Measurements from ENCODE around the gene ADORA2A.
A peak's percentile ranks its signal among the peaks of the same experiment; 100 is the strongest.

The ADORA2A gene

GRCh38 chr22:24427500-24428164 is at the start of gene ADORA2A:
ADORA2A (plus strand) TSS chr22:24427599; CDS start chr22:24433405, 5,806 bp downstream.
- DNase-seq = no peak

GRCh38 chr22:24379536-24379935 is 47.9 kb upstream of the ADORA2A start:
- DNase-seq = no peak

DNA sequence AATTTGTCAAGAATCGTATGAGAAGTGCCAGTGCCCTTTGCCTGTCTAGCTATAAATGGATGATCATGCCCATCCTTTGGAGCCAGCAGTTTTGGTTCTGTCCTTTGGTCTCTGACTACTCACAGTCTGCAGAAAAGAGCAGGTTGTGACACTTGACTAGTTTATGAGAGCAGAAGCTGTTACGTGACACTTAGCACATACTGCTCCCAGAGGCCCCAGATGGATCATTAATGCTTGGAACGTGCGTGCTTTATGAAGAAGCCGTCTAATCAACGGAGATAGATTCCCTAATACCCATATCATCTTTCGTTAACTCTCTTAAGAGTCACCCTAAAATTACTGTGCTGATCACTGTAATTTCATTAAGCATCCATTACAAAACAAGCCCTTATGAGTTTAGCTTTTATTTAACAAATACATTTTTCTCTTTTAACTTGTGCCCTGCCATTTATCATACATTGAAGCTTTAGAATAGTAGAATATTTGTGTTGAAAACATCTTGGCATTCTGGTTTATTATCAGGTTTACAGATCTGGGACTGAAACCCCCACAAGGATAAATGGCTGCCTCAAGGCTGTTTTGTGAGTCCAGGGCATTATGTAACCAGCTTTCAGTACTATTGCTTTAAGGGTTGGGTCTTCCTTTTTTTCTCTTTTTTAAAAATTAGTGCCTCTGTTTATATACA is 47.0 kb upstream of the ADORA2A start:
- no peak for DNase-seq

DNA sequence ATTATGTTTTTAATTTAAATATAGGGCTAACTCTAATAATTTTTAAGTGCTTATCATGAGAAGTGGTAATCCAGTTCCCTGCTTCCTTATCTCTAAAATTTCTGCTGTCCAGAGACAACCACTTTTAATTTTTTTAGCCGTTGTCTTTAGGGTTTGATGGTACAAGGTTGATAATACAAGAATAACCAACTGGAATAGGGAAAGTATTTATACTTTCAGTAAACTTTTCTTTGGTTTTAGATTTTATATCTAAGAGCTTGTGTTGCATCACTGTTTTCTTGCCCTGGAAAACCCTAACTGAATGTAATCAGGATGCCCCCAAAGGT is 46.5 kb upstream of the ADORA2A start:
- DNase-seq = no peak

GRCh38 chr22:24383061-24383460 is 44.3 kb upstream of the ADORA2A start:
- DNase-seq = no peak

- DNase-seq = no peak
Observed at GRCh38 chr22:24384131-24384530, 43.3 kb upstream of the ADORA2A start.

- DNase-seq = no peak
Observed at GRCh38 chr22:24386937-24387471, 40.4 kb upstream of the ADORA2A start.

GRCh38 chr22:24389680-24390079 is 37.7 kb upstream of the ADORA2A start:
- no peak for DNase-seq

DNA sequence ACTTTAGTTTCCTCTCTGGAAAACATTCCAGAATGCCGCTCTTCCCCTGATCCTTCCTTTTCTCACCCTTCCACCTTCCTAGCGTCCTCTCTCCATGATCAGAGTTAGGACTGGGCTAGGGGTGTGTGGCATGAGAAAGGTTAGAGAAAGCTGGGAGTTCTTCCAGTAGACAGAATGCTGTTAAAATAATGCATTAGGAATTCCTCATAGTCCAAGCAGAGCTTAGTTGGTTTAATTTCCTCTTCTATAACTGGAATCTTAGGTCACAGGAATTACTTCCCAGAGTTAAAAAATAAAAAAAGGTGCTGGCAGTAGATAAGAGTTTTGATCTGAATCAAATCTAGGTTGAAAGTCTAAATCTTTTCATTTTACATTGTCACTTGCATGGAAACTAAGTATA is 37.2 kb upstream of the ADORA2A start:
- no peak for DNase-seq

DNA sequence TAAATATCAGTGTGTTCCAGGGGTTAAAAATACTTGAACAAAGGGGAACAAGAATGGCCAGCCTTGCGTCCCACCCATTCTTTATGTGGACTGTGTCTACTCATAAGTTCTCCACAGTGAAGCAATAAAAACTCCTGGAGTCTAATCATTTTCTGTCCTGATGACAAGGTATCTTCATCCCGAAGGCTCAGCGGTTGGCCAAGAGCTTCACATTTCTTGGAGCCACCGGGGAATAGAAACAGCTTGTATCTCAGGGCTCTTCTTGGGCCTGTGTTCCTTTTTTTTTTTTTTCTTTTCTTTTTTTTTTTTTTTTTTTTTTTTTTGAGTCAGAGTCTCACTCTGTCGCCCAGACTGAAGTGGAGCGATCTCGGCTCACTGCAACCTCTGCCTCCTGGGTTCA is 36.8 kb upstream of the ADORA2A start:
- no peak for DNase-seq

- no peak for DNase-seq
Observed at GRCh38 chr22:24391836-24392217, 35.6 kb upstream of the ADORA2A start.

GRCh38 chr22:24392218-24392931 is 35.0 kb upstream of the ADORA2A start:
- DNase-seq = no peak

- no peak for DNase-seq
Observed at GRCh38 chr22:24393012-24393559, 34.3 kb upstream of the ADORA2A start.

DNA sequence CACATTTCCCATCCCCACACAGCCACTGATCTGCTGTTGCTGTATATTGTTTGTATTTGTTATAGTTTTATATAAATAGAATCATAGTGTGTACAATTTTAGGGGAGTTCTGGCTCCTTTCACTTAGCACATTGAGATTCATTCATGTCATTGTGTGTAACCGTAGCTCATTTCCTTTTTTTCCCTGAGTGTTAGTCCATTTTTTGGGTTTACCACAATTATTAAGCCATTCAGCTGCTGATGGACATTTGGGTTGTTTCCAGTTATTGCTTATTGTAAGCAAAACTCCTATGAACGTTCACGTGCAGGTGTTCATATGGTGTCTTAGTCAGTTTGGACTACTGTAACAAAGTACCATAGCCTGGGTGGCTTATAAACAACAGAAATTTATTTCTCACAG is 33.6 kb upstream of the ADORA2A start:
- DNase-seq = no peak

GRCh38 chr22:24394254-24394653 is 33.1 kb upstream of the ADORA2A start:
- no peak for DNase-seq

- DNase-seq = no peak
Observed at GRCh38 chr22:24398409-24398808, 29.0 kb upstream of the ADORA2A start.

GRCh38 chr22:24400034-24400725 is 27.2 kb upstream of the ADORA2A start:
- DNase-seq = no peak

DNA sequence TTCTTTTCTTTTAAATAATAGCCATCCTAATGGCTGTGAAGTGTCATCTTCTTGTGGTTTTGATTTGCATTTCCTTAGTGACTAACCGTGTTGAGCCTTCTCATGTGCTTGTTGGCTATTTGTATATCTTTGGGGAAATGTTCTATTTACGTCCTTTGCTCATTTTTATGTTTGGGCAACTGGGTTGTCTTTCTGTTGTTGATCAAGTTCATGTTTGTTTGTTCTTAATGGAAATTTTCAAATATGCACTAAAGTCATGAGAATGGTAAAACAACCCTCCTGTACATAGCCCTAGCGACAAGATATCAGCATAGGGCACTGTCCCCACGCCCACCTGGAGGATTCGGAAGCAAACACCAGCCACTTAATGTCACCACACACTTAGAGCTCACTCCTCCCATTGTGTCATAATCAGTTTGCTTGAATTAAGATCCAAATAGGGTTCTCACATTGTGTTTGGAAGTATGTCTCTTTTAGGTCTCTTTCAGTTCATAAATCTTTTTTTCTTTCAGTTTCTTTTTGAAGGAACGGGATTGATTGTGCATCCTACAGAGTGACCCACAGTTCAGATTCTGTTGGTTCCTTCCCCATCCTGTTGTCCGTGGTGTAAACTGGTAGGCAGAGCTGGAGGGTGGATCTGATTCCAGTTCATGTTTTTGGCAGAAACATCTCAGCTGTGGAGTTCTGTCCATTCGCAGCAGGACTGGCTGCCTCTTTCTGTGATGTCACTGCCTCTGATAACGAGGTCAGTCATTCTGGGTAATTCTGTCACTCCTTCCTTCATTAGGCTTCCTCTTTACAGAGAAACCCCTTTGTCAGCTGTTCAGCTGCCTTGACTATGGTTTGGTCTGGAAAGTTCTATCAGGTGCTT is 26.4 kb upstream of the ADORA2A start:
- no peak for DNase-seq

DNA sequence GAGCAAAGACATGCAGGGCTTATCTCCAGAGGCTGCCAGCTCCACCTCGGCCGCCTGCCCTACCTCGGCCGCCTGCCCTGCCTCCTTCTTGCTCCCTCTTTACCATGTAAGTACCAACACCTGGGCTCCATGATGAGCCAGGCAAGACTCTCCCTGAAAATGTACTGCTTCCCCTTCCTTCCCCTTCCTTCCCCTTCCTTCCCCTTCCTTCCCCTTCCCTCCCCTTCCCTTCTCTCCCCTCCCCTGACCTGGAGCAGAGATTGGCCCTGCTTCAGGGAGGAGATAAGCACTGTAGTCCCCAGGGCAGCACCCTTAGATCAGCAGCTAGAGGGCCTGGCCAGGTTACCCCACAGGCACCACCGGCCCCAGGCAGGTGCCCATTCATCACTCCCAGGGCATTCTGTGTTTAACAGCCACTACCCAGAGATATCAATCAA is 25.4 kb upstream of the ADORA2A start:
- no peak for DNase-seq

- DNase-seq = peak; percentile 78
Observed at GRCh38 chr22:24402460-24403192, 24.8 kb upstream of the ADORA2A start.

DNA sequence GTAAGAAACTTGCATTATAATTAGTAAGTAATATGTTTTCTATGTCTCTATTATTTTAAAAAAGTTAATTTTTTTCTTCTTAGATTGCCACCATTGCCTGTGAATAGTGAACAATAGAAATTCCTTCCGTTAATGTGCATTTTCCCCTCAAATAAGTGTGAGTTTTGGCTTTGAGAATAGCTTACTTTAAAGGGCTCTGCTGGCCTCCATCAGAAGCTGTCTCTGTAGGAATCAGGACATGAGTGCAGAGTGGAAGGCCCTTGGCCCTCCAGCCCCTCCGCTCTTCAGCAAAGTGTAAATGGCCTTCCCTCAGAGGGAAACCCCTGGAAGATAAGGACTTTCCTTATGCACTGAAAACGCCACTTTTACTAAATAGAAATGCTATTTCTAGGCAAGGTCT is 24.1 kb upstream of the ADORA2A start:
- no peak for DNase-seq

Data from T1000 (cell line).